Inflammatory macrophage (primary cell): ENCODE results near the gene PLA2G15.

Experiments used
- DNase-seq, 2 donors: peaks; one replicate each; pipeline ENCODE4 v3.0.0-alpha.2; 2020 to 2022

Gene PLA2G15

DNA sequence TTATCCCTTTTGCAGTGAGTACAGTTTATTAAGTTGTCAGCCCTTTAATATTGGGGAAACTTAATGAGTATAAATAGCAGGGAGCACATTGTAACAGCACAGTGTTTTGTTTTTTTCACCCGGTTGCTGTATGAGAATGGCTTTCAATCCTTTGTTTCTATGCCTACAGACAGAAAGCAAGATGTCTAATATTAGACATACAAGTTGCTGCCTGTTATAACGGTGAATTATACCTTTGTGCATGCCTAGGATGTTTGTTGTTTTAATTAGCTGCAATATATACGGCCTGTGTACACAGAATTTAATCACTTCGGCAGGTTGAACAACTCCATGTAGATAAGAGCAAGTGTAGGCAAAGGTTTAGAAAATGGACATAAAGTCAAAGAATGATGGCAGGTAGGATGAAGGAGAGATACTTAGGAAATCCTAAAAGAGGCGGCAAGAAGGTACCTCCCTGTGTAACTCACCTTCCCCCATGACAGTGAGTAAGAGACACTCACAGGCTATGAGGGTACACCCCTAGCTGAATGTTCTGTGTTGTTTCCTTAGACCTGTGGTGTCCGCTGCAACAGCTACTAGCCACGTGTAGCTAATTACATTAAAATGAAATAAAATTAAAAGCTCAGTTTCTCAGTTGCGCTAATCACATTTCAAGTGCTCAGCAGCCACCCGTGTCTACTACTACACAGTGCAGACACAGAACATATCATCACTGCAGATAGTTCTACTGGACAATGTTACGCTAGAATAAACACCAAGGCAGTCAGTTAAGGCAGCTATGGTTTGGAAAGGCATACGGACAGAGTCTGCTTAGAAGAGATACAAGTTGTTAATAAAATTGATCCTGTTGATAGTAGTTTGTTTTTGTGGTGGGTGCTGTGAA lies 54.6 kb downstream of the PLA2G15 start:
- no peak for DNase-seq

DNA sequence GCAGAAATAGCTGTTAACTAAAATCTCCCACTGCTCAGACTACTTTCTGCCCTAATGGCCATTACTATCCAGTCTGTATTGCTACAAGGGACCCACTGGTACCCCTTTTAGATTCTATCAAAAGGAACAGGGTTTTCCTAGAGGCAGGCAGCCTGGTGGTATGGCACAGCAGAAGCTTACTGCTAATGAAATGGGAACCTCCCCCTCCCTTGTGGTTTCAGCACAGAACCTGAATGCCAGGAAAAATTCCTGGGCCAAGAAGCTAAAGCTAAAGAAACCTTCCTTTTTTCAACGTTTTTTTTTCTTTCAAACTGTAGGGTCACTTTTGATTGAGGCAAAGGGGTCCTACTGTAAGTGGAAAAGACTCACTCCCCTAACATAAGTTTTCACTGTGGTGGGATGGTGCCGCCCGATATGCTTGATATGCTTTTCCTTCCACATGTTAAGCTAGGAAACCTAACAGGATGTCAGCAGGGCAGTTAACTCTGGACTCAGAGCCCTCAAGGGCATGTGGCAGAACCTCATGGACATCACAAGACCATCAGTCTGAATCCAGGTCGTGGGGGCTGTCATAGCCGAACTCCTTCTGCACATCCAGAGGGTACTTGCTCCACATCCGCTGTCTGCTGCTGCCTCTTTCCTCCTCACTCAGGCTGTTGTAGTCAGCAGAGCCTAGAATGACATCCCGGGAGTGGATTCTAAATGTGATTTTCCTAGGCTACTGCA lies 55.7 kb downstream of the PLA2G15 start:
- no peak for DNase-seq

DNA sequence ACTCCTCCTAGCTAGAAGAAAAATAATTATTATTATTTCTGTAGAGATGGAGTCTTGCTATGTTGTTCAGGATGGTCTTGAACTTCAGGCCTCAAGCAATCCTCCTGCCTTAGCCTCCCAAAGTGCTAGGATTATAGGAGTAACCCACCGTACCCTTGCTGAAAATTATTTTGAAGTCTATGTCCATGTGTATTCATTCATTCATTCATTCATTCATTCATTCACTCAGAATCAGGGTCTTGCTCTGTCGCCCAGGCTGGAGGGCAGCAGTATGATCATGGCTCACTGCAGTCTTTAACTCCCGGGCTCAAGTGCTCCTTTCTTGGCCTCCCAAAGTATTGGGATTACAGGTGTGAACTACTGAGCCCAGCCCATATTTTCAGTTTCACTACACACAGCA lies 61.5 kb downstream of the PLA2G15 start:
- no peak for DNase-seq

DNA sequence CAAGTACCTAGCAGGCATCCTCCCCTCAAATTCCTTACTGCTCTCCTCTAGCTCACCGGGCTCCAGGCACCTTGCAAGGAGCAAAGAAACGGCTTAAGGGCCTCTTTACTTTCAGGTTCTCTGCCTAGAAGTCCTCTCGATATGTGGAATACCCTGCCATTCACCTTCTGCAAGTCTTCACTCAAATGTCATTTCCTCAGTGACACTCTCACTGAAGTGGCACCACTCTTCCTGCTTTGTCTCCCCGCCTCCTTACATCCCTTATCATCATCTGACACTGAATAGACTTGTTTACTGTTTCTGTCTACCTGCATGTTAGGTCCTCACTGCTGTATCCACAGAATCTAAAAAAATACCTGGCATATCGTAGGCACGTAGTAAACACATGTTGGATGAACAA lies 64.6 kb downstream of the PLA2G15 start:
- DNase-seq, result peak in 1 of 2 donors; percentile 20

DNA sequence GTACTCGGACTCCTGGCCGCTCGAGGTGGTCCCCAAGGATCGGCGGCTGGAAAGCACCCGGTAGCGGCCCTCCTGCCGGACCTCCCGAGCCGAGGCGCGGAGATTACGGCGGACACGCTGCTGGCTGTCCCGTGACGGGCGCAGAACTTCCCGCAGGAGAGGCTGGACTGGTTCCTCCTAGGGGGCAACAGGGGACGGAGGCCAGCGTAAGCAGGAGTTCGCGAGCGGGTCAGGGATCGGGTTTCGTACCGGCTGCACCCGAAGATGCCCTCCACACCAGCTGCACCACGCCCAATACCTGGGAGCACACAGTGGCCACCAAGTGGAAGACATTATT lies 65.2 kb downstream of the PLA2G15 start:
- DNase-seq, result peak in 1 of 2 donors; percentile 66
